Cardiac muscle cell (in vitro differentiated cells and primary cell): ENCODE results near the gene LTC4S. TPM values are rescaled to one million over a fixed set of nuclear protein-coding genes. Genes with fewer than 3 reads are reported as not detected.

ENCODE experiments used
- DNase-seq, 2 donors: peaks; one replicate each; pipeline versions ENCODE4 v3.0.0 to v3.0.0-alpha.2; 2010 to 2017; ENCODE audit warnings: low read depth in 1 of 2, low spot score in 1 of 2
- H3K27ac ChIP-seq: fragments of 200-600 bp; sonication (generic); 2 replicates; pipeline ENCODE4 v1.5.1; 2016
- H3K27me3 ChIP-seq: fragments of 200-600 bp; sonication (generic); 2 replicates; pipeline ENCODE4 v1.6.0; 2016; ENCODE audit warnings: control low read depth
- H3K36me3 ChIP-seq: fragments of 200-600 bp; sonication (generic); 2 replicates; pipeline ENCODE4 v1.5.1; 2016; ENCODE audit warnings: control low read depth
- H3K4me1 ChIP-seq: fragments of 200-600 bp; sonication (generic); 2 replicates; pipeline ENCODE4 v1.8.1; 2017; ENCODE audit warnings: low read depth, mild to moderate bottlenecking, mixed run types
- H3K4me3 ChIP-seq: fragments of 200-600 bp; sonication (generic); 2 replicates; pipeline ENCODE4 v1.5.1; 2016; ENCODE audit warnings: mild to moderate bottlenecking
- H3K9me3 ChIP-seq: fragments of 200-600 bp; sonication (generic); 2 replicates; pipeline ENCODE4 v1.5.1; 2017; ENCODE audit warnings: low read depth, mild to moderate bottlenecking, control low read depth
- polyA plus RNA-seq: library from polyadenylated mRNA; unstranded; fragments of >200 nt; fragmentation: Nextera tagmentation; extraction: Ambion mirVana; gene quantifications from 2 replicates; pipeline ENCODE4 v1.2.1, GENCODE V29; 2016
- total RNA-seq: library from RNA; depleted of rRNA; stranded (reverse); fragments of >200 nt; gene quantifications from 2 replicates; pipeline ENCODE4 v1.2.3, GENCODE V29; 2016
- TF ChIP-seq, protein P1 (sequence below): IDR thresholded peaks from 2 replicates; pipeline ENCODE4 v1.5.1; 2012; ENCODE audit warnings: low read depth, mild to moderate bottlenecking, low read length

LTC4S gene
- total and polyA plus RNA-seq, 2 experiments from 2014 or later = 5.3 to 14.0 TPM

DNA sequence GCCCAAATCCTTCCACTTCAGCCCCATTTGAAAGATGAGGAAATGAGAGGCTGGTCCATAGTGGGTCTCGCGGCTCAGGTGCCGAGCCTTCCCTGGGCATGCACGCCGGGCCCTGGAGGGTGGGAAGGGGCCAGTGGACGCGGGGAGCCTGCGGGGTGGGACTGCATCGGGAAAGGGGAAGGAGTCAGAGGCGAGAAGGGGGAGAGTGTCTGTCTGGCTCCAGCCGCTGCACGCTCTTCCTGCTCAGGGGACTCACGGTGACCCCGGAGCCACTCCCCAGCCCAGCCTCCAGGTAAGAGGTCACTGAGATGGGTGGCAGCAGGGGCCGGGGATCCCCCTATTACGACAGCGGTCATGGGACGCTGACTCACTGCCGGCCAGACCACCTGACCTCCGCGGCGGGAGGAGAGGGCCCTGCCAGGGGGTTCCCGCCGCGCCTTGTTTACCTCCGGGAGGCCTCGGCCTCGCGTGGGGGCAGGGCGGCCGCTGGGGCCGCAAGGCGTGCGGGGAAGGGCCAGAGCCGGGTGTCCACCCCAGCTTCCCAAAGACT is 25.0 kb downstream of the LTC4S start:
- Histone ChIP-seq H3K27ac (peak overlapping the region; percentile 94), H3K36me3 (peaks cover 4% of the 10 kb centered on the region), H3K27me3 (no peaks in the 10 kb centered on the region), H3K4me1 (peaks cover 23% of the 10 kb centered on the region), H3K4me3 (peak overlapping the region; percentile 18), H3K9me3 (no peaks in the 10 kb centered on the region)
- peak; percentile 91 to 98 for DNase-seq
- TF ChIP-seq, protein P1, sequence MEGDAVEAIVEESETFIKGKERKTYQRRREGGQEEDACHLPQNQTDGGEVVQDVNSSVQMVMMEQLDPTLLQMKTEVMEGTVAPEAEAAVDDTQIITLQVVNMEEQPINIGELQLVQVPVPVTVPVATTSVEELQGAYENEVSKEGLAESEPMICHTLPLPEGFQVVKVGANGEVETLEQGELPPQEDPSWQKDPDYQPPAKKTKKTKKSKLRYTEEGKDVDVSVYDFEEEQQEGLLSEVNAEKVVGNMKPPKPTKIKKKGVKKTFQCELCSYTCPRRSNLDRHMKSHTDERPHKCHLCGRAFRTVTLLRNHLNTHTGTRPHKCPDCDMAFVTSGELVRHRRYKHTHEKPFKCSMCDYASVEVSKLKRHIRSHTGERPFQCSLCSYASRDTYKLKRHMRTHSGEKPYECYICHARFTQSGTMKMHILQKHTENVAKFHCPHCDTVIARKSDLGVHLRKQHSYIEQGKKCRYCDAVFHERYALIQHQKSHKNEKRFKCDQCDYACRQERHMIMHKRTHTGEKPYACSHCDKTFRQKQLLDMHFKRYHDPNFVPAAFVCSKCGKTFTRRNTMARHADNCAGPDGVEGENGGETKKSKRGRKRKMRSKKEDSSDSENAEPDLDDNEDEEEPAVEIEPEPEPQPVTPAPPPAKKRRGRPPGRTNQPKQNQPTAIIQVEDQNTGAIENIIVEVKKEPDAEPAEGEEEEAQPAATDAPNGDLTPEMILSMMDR = no peak

GRCh38 chr5:179819296-179820126 is 25.7 kb downstream of the LTC4S start:
- H3K9me3 ChIP-seq = no peaks in the 10 kb centered on the region
- peak; percentile 44 to 80 for DNase-seq
- peaks cover 10% of the 10 kb centered on the region for H3K36me3 ChIP-seq
- H3K27me3 ChIP-seq = no peaks in the 10 kb centered on the region
- H3K4me3 ChIP-seq = peak overlapping the region; percentile 18
- peak overlapping the region; percentile 94 for H3K27ac ChIP-seq
- TF ChIP-seq, protein P1 = no peak
- peaks cover 23% of the 10 kb centered on the region for H3K4me1 ChIP-seq

- DNase-seq = no peak
- peaks cover 23% of the 10 kb centered on the region for H3K4me1 ChIP-seq
- TF ChIP-seq, protein P1 = no peak
- H3K27me3 ChIP-seq = no peaks in the 10 kb centered on the region
- no peaks in the 10 kb centered on the region for H3K9me3 ChIP-seq
- H3K27ac ChIP-seq = peak overlapping the region; percentile 94
- H3K36me3 ChIP-seq = peaks cover 16% of the 10 kb centered on the region
- H3K4me3 ChIP-seq = no peak overlapping the region
Observed at GRCh38 chr5:179820127-179820482, 26.3 kb downstream of the LTC4S start.

- peaks cover 23% of the 10 kb centered on the region for H3K4me1 ChIP-seq
- no peaks in the 10 kb centered on the region for H3K27me3 ChIP-seq
- peak; percentile 87 to 93 for DNase-seq
- TF ChIP-seq, protein P1 = no peak
- no peaks in the 10 kb centered on the region for H3K9me3 ChIP-seq
- peak within 1 kb of the TSS; percentile 73 for H3K4me3 ChIP-seq
- H3K36me3 ChIP-seq = peaks cover 22% of the 10 kb centered on the region
- H3K27ac ChIP-seq = peak within 1 kb of the TSS; percentile 94
Observed at GRCh38 chr5:179820483-179821297, 26.9 kb downstream of the LTC4S start, which contains the start of gene SQSTM1. Gene SQSTM1 (plus strand): TSS chr5:179820905. CDS start chr5:179820937, 32 bp downstream.

DNA sequence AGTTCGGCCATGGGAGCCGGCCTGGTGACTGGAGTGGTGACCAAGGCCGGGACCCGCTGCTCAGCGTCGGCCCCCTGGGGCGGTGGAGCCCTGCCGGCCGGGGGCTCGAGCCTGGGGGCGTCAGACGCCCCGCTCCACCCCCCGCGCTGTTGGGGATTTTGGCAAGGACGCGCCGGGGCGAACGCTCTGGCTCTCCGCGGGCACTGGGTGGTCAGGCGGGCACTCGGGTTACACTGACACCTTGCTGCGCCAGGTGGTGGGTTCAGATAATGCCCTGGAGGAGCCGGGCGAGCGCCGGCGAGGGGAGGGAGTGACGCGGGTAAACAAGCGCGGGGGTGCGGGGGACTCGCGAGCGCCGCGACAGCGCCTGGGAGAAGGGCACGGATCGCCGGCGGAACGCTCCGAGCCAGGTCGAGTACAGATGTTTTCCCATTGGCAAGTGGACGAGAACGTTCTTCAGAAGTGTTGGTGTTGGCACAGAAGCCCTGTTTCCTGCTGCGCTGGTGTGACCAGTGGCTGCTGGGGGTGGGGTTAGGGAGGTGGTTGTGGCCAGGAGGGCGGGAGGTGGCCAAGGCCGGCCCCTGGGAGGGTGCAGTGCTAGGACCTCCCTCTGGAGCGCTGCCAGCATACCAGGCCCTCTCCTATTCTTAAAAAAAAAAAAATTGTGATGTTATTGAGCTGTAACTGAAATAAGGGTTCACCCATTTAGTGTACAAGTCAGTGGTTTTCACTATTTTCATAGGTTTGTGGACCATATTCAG is 27.7 kb downstream of the LTC4S start:
- Histone ChIP-seq H3K4me1 (peaks cover 23% of the 10 kb centered on the region), H3K9me3 (no peaks in the 10 kb centered on the region), H3K27me3 (no peaks in the 10 kb centered on the region), H3K27ac (peak overlapping the region; percentile 94), H3K4me3 (peak overlapping the region; percentile 73), H3K36me3 (peaks cover 24% of the 10 kb centered on the region)
- peak; percentile 92 to 97 for DNase-seq
- TF ChIP-seq, protein P1 = no peak
